Hematopoietic multipotent progenitor cell treated with erythropoietin and hydrocortisone succinate and interleukin-3 and kit ligand, for 15 days (in vitro differentiated cells): ENCODE results near the gene PWWP2B.
"Not testable (repeated sequence)": the region's sequence is repeated elsewhere in the genome, so short reads cannot be mapped to it uniquely, and the experiment has no call there.

ENCODE experiments used
- DNase-seq: peaks from one replicate; pipeline ENCODE4 v3.0.0-alpha.2; 2015; ENCODE audit warnings: low spot score

The PWWP2B gene

GRCh38 chr10:132433671-132434340 is 36.8 kb downstream of the PWWP2B start:
- DNase-seq, result no peak

DNA sequence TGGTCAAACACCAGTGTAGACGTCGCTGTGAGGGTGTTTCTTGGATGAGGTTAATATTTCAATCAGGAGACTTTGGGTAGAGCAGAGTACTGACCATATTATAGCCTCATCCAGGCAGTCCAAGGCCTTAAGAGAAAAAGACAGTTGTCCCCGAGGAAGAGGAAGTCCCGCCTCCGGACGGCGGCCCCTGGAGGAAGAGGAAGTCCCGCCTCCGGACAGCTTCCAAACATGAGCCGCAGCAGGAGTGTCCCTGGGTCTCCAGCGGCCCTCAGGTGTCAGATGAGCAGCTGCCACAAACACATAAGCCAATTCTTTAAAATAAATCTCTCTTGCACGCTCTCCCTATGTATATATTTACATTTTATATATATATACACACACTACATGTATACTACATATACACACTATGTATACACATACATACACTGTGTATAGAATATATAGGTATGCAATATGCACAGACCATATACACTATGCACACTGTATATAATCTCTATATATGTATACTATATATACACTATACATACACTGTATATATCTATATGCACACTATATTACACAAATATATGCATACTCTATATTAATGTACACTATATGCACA is 37.5 kb downstream of the PWWP2B start:
- no peak for DNase-seq

- DNase-seq, result not testable (repeated sequence)
Measured at GRCh38 chr10:132435320-132435719, 38.3 kb downstream of the PWWP2B start.

- DNase-seq, result not testable (repeated sequence)
Measured at GRCh38 chr10:132436096-132436495, 39.1 kb downstream of the PWWP2B start.

GRCh38 chr10:132436861-132437410 is 39.9 kb downstream of the PWWP2B start:
- DNase-seq, result no peak

- no peak for DNase-seq
Measured at GRCh38 chr10:132437541-132437950, 40.5 kb downstream of the PWWP2B start.

DNA sequence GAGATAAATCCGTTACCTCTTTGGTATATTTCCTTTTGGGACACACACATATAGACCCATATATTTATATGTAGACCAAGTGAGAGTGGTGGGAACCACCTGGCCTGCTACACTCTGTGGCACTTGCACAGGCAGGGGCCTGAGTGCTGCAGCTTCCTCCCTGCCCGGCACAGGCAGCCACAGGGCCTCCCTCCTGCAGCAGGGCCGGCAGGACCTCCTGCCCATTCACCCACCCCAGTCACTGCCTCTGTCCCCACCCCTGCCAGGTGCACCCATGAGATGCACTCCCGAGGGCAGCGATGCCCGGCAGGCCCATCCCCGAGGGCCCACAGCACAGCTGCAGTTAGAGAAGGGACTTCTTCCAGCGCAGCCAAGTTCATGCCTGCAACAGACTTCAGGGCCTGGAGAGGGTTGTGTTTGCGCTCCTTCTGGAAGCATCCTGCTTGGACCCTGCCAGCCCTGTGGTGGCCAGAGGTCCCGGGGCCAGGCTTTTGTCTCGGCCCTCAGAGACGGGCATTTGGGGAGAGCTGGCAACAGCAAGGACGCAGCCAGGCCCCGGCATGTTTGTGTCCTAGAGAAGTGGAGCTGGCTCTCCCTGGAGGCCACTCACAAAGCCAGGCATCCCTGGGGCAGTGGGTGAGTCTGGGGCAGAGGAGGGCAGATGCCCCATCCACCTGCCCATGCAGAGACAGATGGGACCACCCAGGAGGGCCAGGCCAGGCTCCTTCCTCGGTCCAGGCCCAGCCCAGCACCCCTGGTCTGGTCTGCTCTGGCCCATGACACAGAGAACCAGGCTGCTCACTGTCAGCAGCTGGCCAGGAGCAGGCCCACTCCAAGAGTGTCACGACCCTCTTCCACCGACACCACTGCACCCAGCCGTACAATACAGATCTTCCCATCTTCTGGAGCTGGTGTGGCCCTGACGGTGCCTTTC is 41.4 kb downstream of the PWWP2B start:
- DNase-seq, result no peak

GRCh38 chr10:132439025-132439388 is 42.0 kb downstream of the PWWP2B start:
- no peak for DNase-seq

GRCh38 chr10:132439424-132440163 is 42.6 kb downstream of the PWWP2B start:
- DNase-seq, result no peak

DNA sequence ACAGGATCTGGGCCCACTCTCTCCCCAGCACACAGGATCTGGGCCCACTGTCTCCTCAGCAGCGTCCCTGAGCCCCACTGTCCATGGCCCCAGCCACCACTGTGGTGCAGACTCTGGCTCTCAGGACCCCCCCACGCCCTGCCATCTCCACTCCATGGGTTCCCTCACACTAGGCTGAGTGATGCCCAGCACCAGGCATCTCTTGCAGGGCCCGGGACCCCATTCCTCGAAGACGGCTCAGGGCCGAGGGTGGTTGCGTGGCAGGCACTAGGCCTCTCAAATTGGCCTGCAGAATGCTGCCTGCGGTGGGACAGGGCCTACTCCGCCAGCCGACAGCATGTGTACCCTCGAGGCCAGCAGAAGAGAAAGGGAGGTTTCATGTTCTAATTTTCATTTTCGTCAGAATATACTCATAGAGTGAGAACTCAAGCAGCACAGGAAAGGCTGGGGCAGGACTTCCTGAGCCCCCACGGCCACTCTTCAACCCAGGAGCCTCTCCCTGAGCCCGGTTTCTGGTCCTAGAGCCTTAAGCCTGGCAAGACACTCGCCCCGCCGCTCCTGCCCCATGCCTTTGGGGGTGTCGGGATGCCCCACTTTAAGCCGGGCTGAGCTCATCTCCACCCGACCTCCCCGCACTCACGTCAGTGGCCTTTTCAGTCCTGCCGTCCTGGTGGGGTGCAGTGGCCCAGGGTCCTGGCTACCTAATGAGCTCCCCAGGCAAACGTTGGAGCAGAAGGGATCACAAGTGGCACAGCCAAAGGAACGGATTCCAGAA is 44.0 kb downstream of the PWWP2B start:
- no peak for DNase-seq

- no peak for DNase-seq
Measured at GRCh38 chr10:132441818-132442524, 45.0 kb downstream of the PWWP2B start.

DNA sequence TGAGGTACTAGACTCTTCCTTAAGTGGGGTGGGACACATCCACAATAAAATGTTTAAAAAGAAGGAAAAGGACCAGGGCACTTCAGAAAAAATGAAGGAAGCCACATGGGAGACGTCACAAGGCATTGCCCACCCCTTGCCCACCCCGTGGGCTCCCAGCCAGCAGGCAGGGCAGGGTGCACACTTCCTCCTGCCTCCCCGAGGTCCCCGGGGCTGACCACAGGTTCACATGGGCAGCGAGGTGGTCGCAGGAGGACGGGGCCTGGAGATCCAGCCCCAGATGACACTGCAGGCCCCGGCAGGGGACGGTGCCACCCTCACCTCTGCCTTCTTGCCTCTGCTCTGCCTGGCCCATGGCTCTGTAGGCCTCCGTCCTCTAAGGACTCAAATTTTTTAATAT is 45.6 kb downstream of the PWWP2B start:
- DNase-seq, result no peak

DNA sequence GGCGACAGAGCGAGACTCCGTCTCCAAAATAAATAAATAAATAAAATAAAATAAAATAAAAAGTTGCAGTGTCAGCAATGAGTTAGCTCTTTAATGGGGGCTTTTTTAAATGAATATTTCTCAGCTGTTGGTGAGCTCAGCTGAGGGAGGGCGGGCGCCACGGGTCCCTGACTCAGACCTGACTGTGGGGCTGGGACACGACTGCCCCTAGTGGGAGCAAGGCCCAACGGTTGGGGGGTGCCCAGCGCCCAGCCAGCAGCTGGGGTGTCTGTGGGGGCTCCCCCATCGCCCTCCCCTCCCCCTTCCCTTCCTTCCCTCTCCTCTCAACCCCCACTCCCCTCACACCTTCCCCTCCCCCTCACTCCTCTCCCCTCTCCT is 46.6 kb downstream of the PWWP2B start:
- DNase-seq, result no peak

DNA sequence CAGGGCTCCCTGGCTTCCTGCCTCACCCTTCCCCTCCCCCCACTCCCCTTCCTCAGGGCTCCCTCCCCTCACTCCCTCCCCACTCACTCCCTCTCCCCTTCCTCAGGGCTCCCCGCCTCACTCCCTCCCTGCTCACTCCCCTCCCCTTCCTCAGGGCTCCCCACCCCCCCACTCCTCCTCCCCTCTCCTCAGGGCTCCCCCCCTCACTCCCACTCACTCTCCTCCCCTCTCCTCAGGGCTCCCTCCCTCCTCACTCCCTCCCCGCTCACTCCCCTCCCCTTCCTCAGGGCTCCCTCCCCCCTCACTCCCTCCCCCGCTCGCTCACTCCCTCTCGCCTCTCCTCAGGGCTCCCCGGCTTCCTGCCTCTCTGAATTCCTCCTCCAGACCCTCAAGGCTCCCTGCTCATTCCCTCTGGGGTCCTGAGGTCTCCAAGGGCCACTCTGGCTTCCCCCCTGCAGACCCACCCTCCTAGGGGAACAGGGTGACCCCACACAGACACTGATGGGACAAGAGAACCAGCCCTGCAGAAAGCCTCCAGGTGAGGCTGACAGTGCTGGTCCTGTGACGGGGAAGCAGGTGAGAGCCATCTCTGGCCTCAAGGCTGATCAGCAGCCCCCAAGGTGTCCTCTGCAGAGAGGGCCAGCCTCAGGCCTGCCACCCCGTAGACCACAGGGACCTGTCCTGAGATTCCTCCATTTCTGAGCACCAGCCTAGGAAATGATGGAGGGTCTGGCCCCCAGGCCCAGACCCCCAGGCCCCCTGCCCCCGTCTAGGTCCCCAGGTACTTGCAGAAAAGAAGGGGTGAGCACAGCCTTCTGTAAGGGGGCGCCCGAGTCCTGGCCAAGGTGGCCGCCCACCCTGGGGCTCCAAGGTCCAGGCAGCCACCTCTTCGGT is 47.2 kb downstream of the PWWP2B start:
- no peak for DNase-seq

DNA sequence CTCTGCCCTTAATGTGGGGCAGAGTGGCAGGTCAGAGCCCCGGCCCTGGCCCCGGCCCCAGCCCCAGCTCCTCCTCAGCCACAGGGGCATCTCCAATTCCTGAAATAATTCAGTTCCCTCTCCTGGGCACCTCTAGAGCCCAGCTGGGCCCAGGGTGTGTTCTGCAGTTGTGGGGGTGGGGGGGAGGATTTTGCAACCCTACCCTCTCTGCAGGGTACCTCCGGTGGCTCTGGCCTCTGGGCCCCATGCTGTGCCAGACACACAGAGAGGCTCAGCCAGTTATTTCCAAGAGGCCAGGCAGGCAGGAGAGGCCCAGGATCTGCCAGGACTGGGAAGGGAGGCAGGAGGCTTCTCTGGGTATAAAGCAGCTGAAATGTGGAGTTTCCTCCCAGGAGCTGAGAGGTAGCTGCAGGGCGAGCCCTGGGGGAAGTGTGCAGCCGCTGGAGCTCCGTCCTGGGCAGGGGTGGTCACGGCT is 47.9 kb downstream of the PWWP2B start:
- DNase-seq, result no peak

GRCh38 chr10:132445516-132446194 is 48.7 kb downstream of the PWWP2B start:
- no peak for DNase-seq

GRCh38 chr10:132446195-132446581 is 49.2 kb downstream of the PWWP2B start:
- DNase-seq, result no peak

DNA sequence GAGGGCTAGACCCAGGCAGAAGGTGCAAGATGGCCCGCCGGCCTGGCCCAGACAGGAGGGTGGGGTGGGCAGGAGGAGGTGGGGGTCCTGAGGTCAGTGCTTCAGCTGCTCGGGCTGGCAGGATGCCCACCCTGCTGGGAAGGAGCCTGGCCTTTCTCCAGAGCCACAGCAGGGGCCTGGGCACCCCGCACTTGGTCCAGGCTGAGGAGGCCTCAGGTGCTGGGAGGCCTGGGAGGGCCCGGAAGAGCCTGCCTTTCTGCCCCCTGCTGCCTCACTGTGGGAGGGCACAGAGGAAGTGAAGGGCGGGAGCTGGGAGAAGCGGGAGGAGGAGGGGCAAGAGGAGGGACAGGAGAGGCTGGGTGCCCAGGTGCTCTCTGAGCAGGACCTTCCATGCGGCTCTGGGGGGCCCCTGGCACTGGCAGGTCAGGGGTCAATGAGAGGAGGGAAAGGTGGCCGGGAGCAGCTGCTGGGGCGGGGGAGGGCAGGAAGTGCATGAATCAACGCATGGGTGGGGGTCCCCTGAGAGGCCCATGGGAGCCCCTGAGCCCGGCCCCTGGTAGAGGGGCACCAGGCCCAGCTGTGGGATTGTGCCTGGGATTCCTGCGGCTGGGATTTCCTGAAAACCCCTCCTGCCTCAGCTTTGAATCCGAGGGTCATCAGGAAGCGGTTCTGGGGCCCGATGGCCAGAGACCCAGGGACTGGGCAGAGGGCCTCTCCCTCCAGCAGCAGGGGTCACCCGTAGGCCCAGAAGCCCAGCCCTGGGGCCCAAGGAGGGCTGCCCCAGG is 49.9 kb downstream of the PWWP2B start:
- peak; percentile 5 for DNase-seq
